IMR-90 (cell line): ENCODE data around the gene SLC4A4. TPM values are rescaled to one million over a fixed set of nuclear protein-coding genes. Genes with fewer than 3 reads are reported as not detected.
A peak's percentile ranks its signal among the peaks of the same experiment; 100 is the strongest.

ENCODE experiments used
- ATAC-seq: fragments of 200-7000 bp; cut with Tn5 transposase; 2 replicates; pipeline ENCODE4 v1.9.1; 2020; ENCODE audit warnings: low read depth, mild to moderate bottlenecking, moderate library complexity
- BruUV-seq: library from RNA; stranded (reverse); fragments of 400-500 nt; replicated peaks from 2 replicates; lab custom pipeline; 2021; lab: Mats Ljungman, UMichigan
- CTCF ChIA-PET: fragments of 300-600 bp; formaldehyde crosslinking; extraction: SDS; loops from one replicate; lab custom pipeline; 2021; ENCODE audit warnings: antibody characterized with exemption; lab: Yijun Ruan, JAX
- POLR2A ChIA-PET: fragments of 300-600 bp; sonication (Branson Sonifier 250); formaldehyde crosslinking; loops from one replicate; lab custom pipeline; 2022; ENCODE audit warnings: antibody characterized with exemption; ENCODE audit not compliant: unreplicated experiment; lab: Charles Lee
- DNase-seq: peaks from one replicate; pipeline ENCODE4 v3.0.0; 2013
- H2AFZ ChIP-seq: replicated peaks from 2 replicates; pipeline ENCODE3; 2013; ENCODE audit warnings: low read length, mild to moderate bottlenecking; ENCODE audit not compliant: poor library complexity
- H2AK5ac ChIP-seq: 2 replicates; pipeline ENCODE4 v1.6.1; 2013; ENCODE audit warnings: low read depth, low read length, inconsistent platforms
- H2AK9ac ChIP-seq: replicated peaks from 2 replicates; pipeline ENCODE3; 2013; ENCODE audit warnings: mild to moderate bottlenecking, low read depth, low read length, moderate library complexity; ENCODE audit not compliant: poor library complexity
- H2BK120ac ChIP-seq: 2 replicates; pipeline ENCODE4 v1.6.1; 2013; ENCODE audit warnings: low read depth, low read length, inconsistent platforms
- H2BK15ac ChIP-seq: 3 replicates; pipeline ENCODE4 v1.6.1; 2013; ENCODE audit warnings: low read depth, low read length, inconsistent platforms
- H2BK20ac ChIP-seq: 2 replicates; pipeline ENCODE4 v1.6.1; 2013; ENCODE audit warnings: low read depth, mild to moderate bottlenecking, inconsistent platforms, low read length, moderate library complexity
- H2BK5ac ChIP-seq: 2 replicates; pipeline ENCODE4 v1.6.1; 2013; ENCODE audit warnings: mild to moderate bottlenecking, low read depth, low read length, inconsistent platforms; ENCODE audit not compliant: poor library complexity, severe bottlenecking
- H3K14ac ChIP-seq: replicated peaks from 2 replicates; pipeline ENCODE4 v1.6.1; 2013; ENCODE audit warnings: low read depth, low read length, inconsistent platforms
- H3K18ac ChIP-seq: 2 replicates; pipeline ENCODE4 v1.6.1; 2013; ENCODE audit warnings: low read depth, low read length, control low read depth
- H3K23ac ChIP-seq: 2 replicates; pipeline ENCODE4 v1.6.1; 2013; ENCODE audit warnings: low read depth, low read length, inconsistent platforms
- H3K27ac ChIP-seq: 2 replicates; pipeline ENCODE4 v1.5.1; 2013; ENCODE audit warnings: mild to moderate bottlenecking, control low read depth, low read length; ENCODE audit not compliant: insufficient read depth
- H3K27me3 ChIP-seq: 2 replicates; pipeline ENCODE4 v1.6.1; 2013; ENCODE audit warnings: low read length; ENCODE audit not compliant: control insufficient read depth, insufficient read depth
- H3K36me3 ChIP-seq: 2 replicates; pipeline ENCODE4 v1.6.1; 2013; ENCODE audit warnings: low read length, mixed read lengths; ENCODE audit not compliant: control insufficient read depth, insufficient read depth
- H3K4ac ChIP-seq: 2 replicates; pipeline ENCODE4 v1.6.1; 2013; ENCODE audit warnings: low read depth, low read length, inconsistent platforms
- H3K4me1 ChIP-seq: 2 replicates; pipeline ENCODE4 v1.6.1; 2013; ENCODE audit warnings: low read length, mixed read lengths; ENCODE audit not compliant: control insufficient read depth, insufficient read depth
- H3K4me2 ChIP-seq: 2 replicates; pipeline ENCODE4 v1.6.1; 2013; ENCODE audit warnings: low read depth, mild to moderate bottlenecking, control low read depth, low read length, moderate library complexity
- H3K4me3 ChIP-seq: 2 replicates; pipeline ENCODE4 v1.5.1; 2013; ENCODE audit warnings: low read depth, mild to moderate bottlenecking, control low read depth, low read length, moderate library complexity; ENCODE audit not compliant: insufficient read depth
- H3K56ac ChIP-seq: 2 replicates; pipeline ENCODE4 v1.6.1; 2013; ENCODE audit warnings: low read length, inconsistent platforms; ENCODE audit not compliant: insufficient read depth; ENCODE audit errors: extremely low read depth
- H3K79me1 ChIP-seq, 2 experiments: 2 replicates each; pipeline ENCODE4 v1.6.1; 2013; ENCODE audit warnings: low read length in 2 of 2, inconsistent platforms in 1 of 2, low read depth in 1 of 2
- H3K9ac ChIP-seq: 2 replicates; pipeline ENCODE4 v1.6.1; 2013; ENCODE audit warnings: low read depth, low read length, control low read depth
- H3K9me1 ChIP-seq: 2 replicates; pipeline ENCODE4 v1.6.1; 2013; ENCODE audit warnings: low read length, inconsistent platforms; ENCODE audit not compliant: insufficient read depth
- H3K9me3 ChIP-seq: 2 replicates; pipeline ENCODE4 v1.6.1; 2013; ENCODE audit warnings: low read length; ENCODE audit not compliant: control insufficient read depth, insufficient read depth
- H4K20me1 ChIP-seq: 2 replicates; pipeline ENCODE4 v1.6.1; 2013; ENCODE audit warnings: low read length, inconsistent platforms; ENCODE audit not compliant: insufficient read depth
- H4K5ac ChIP-seq: 2 replicates; pipeline ENCODE4 v1.6.1; 2013; ENCODE audit warnings: mild to moderate bottlenecking, low read depth, low read length, control low read depth
- H4K8ac ChIP-seq, 2 experiments: 2 replicates each; pipeline ENCODE4 v1.6.1; 2013; ENCODE audit warnings: low read depth in 2 of 2, low read length in 2 of 2, control low read depth in 1 of 2, inconsistent platforms in 1 of 2
- H4K91ac ChIP-seq: 2 replicates; pipeline ENCODE4 v1.6.1; 2013; ENCODE audit warnings: low read depth, low read length, inconsistent platforms; ENCODE audit not compliant: insufficient read depth
- WGBS, 2 experiments: methylation state at CpG; one replicate each; pipeline versions ENCODE4 v1.1.5 to v1.1.7; 2013; ENCODE audit warnings: missing lambda C conversion rate in 2 of 2; ENCODE audit not compliant: insufficient read length in 1 of 2; ENCODE audit errors: extremely low coverage in 2 of 2; 5-methylcytosine and 5-hydroxymethylcytosine counted together
- dilution Hi-C: fragments of 300-500 bp; cut with HindIII; formaldehyde crosslinking; loops from one replicate; pipeline ENCODE4 v1.14.3; 2018; ENCODE audit warnings: low sequenced_read_pairs; ENCODE audit not compliant: unreplicated experiment
- in situ Hi-C: fragments of 300-500 bp; cut with MboI; formaldehyde crosslinking; loops from 3 replicates; pipeline ENCODE4 v1.14.3; 2019; ENCODE audit warnings: low sequenced_read_pairs, inconsistent platforms, mixed read lengths
- intact Hi-C: fragments of 100-400 bp; cut with micrococcal nuclease; formaldehyde crosslinking; loops from 2 replicates; pipeline ENCODE4 v1.10.0; 2022
- polyA plus RNA-seq, 3 experiments: library from polyadenylated mRNA; depleted of rRNA; stranded (reverse); fragments of >200 nt; gene quantifications; 2 replicates each; pipeline ENCODE4 v1.2.3, GENCODE V29; 2012; ENCODE audit warnings: low replicate concordance in 1 of 3
- total RNA-seq: library from RNA; depleted of rRNA; stranded (reverse); fragments of >200 nt; gene quantifications from 2 replicates; pipeline ENCODE4 v1.2.3, GENCODE V29; 2012
- TF ChIP-seq, protein P1 (sequence below): fragments of 150-350 bp; IDR thresholded peaks from 2 replicates; pipeline ENCODE4 v1.6.1; 2017; ENCODE audit warnings: mild to moderate bottlenecking, antibody characterized with exemption, low read length, low read depth
- TF ChIP-seq, protein P2 (sequence below): conservative IDR thresholded peaks from 2 replicates; pipeline ENCODE4 v1.5.1; 2012; ENCODE audit warnings: mild to moderate bottlenecking, low read depth, low read length, improper control_type of control experiment

Gene SLC4A4
- total and polyA plus RNA-seq, 2 of the 4 experiments (the other 2 are of a cell fraction): 5.6 to 16.8 TPM

DNA sequence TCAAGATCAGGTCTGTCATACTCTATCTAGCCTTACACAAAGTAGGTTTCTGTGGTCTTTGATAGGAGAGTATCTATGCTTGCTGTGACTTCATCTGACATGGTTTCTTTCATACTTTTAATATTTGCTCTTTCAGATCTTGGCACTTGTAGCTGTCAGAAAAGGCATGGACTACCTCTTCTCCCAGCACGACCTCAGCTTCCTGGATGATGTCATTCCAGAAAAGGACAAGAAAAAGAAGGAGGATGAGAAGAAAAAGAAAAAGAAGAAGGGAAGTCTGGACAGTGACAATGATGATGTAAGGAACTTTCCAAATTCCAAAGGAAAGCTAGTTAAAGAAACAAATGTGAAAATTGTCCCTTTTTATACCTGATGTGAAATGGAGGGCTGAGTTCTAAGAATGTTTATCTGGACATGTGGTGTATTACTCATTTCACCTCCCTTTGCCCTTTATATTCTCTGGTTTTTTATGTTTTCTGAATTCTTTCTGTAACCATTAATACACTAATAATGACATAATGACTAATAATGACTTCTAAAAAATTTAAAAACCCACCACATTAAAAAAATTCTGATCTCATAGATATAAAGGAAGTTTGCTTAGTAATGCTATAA lies 221.2 kb downstream of the SLC4A4 start:
- Histone ChIP-seq H4K8ac (peak overlapping the region in 1 of 2 experiments; percentile 38; a peak in 1 of 4 replicates), H3K18ac (no peak overlapping the region), H2AK9ac (no peak overlapping the region), H2BK5ac (peak overlapping the region; percentile 17), H2AFZ (no peak overlapping the region), H3K4ac (peak overlapping the region; percentile 40; the same call in 1 of the 2 replicates), H3K4me2 (no peak overlapping the region), H4K91ac (no peak overlapping the region), H4K20me1 (no peaks in the 10 kb centered on the region), H2BK15ac (no peak overlapping the region), H4K5ac (no peak overlapping the region), H3K79me1 (no peaks in the 10 kb centered on the region), H3K9me1 (0 out of 2 replicates have a peak, but pooled peaks cover 3% of the 10 kb centered on the region), H2BK20ac (peak overlapping the region; percentile 46; the same call in 1 of the 2 replicates), H2BK120ac (no peak overlapping the region), H3K36me3 (peaks cover 25% of the 10 kb centered on the region), H3K4me3 (no peak overlapping the region), H3K14ac (no peak overlapping the region), H3K23ac (no peak overlapping the region; the same call in 1 of the 2 replicates), H2AK5ac (no peak overlapping the region), H3K27ac (no peak overlapping the region), H3K56ac (no peak overlapping the region), H3K4me1 (0 out of 2 replicates have a peak, but pooled peaks cover 2% of the 10 kb centered on the region), H3K27me3 (no peaks in the 10 kb centered on the region), H3K9ac (no peak overlapping the region), H3K9me3 (no peaks in the 10 kb centered on the region)
- POLR2A ChIA-PET: no interaction called here
- dilution Hi-C loops (no loop called here), intact Hi-C loops (no loop called here), in situ Hi-C loops (loop anchor here (10.0 to 25.0 kb wide), 4 partner anchors 375 to 923 kb away; partner anchors contain the start of gene ENAM)
- TF ChIP-seq, protein P1, sequence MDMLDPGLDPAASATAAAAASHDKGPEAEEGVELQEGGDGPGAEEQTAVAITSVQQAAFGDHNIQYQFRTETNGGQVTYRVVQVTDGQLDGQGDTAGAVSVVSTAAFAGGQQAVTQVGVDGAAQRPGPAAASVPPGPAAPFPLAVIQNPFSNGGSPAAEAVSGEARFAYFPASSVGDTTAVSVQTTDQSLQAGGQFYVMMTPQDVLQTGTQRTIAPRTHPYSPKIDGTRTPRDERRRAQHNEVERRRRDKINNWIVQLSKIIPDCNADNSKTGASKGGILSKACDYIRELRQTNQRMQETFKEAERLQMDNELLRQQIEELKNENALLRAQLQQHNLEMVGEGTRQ: peak; percentile 38; the same call in 1 of the 2 replicates
- TF ChIP-seq, protein P2, sequence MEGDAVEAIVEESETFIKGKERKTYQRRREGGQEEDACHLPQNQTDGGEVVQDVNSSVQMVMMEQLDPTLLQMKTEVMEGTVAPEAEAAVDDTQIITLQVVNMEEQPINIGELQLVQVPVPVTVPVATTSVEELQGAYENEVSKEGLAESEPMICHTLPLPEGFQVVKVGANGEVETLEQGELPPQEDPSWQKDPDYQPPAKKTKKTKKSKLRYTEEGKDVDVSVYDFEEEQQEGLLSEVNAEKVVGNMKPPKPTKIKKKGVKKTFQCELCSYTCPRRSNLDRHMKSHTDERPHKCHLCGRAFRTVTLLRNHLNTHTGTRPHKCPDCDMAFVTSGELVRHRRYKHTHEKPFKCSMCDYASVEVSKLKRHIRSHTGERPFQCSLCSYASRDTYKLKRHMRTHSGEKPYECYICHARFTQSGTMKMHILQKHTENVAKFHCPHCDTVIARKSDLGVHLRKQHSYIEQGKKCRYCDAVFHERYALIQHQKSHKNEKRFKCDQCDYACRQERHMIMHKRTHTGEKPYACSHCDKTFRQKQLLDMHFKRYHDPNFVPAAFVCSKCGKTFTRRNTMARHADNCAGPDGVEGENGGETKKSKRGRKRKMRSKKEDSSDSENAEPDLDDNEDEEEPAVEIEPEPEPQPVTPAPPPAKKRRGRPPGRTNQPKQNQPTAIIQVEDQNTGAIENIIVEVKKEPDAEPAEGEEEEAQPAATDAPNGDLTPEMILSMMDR: no peak
- WGBS, 2 experiments: no CpG with 5 or more reads among the region's 1 CpG
- peak; percentile 51 for ATAC-seq
- CTCF ChIA-PET: interaction anchor here (1.4 kb wide), 1 partner anchor 9 kb away, joined by 7 read pairs; no protein-coding TSS in a partner anchor
- no TSS peak for BruUV-seq
- peak; percentile 64 for DNase-seq
